HCT116 (cell line): Measurements from ENCODE around the gene DARS1. TPM values are rescaled to one million over a fixed set of nuclear protein-coding genes. Genes with fewer than 3 reads are reported as not detected.
"Not testable (repeated sequence)": the region's sequence is repeated elsewhere in the genome, so short reads cannot be mapped to it uniquely, and the experiment has no call there.

Experiments used
- ATAC-seq: fragments of 200-7000 bp; cut with Tn5 transposase; 2 replicates; pipeline ENCODE4 v1.9.1; 2020; ENCODE audit warnings: mild to moderate bottlenecking, moderate library complexity
- BruUV-seq: library from RNA; stranded (reverse); fragments of 400-500 nt; replicated peaks from 2 replicates; lab custom pipeline; 2021; lab: Mats Ljungman, UMichigan
- CTCF ChIA-PET: fragments of 300-600 bp; sonication (Branson Sonifier 250); formaldehyde crosslinking; loops from one replicate; lab custom pipeline; 2021; ENCODE audit warnings: antibody characterized with exemption; lab: Charles Lee
- POLR2A ChIA-PET: fragments of 300-600, 350-600 bp; sonication (Branson Sonifier 250); formaldehyde crosslinking; loops from one replicate; lab custom pipeline; 2021; ENCODE audit warnings: antibody characterized with exemption; lab: Charles Lee
- RAD21 ChIA-PET, 2 experiments: fragments of 300-600 bp; sonication (Branson Sonifier 250); formaldehyde crosslinking; loops; one replicate each; lab custom pipeline; 2023; ENCODE audit warnings: low total read pairs in 2 of 2; ENCODE audit not compliant: uncharacterized antibody in 2 of 2, unreplicated experiment in 2 of 2, low non-redundant PET in 1 of 2; lab: Charles Lee
- DNase-seq: peaks from one replicate; pipeline ENCODE4 v3.0.0-alpha.2; 2010; ENCODE audit warnings: low read depth, low spot score
- H2AFZ ChIP-seq: fragments of 200-600 bp; shearing (Covaris generic), sonication (generic); 2 replicates; pipeline ENCODE4 v1.6.1; 2017; ENCODE audit warnings: low read depth, mixed run types, mixed read lengths, antibody characterized with exemption, low read length; ENCODE audit not compliant: poor library complexity, severe bottlenecking
- H3K27ac ChIP-seq: 2 replicates; pipeline ENCODE4 v1.5.1; 2012; ENCODE audit warnings: low read depth, low read length
- H3K27me3 ChIP-seq: fragments of 200-600 bp; sonication (generic); 2 replicates; pipeline ENCODE4 v1.6.1; 2016; ENCODE audit warnings: mixed run types, low read length, mixed read lengths; ENCODE audit not compliant: insufficient read depth
- H3K36me3 ChIP-seq, 2 experiments: fragments of 200-500 bp in 1 of 2; fragments of 200-600 bp in 1 of 2; sonication (Bioruptor generic) in 1 of 2; sonication (generic) in 1 of 2; 2 replicates each; pipeline versions ENCODE4 v1.5.1 to v1.6.1; 2014 to 2016; ENCODE audit warnings: low read length in 2 of 2, inconsistent platforms in 1 of 2, mixed read lengths in 1 of 2, mixed run types in 1 of 2; ENCODE audit not compliant: insufficient read depth in 2 of 2, control insufficient read depth in 1 of 2
- H3K4me1 ChIP-seq, 2 experiments: fragments of 200-600 bp in 1 of 2; sonication (generic) in 1 of 2; 2 replicates each; pipeline versions ENCODE4 v1.5.1 to v1.6.1; 2012 to 2017; ENCODE audit warnings: low read length in 2 of 2, inconsistent platforms in 1 of 2, mild to moderate bottlenecking in 1 of 2, mixed read lengths in 1 of 2, mixed run types in 1 of 2, moderate library complexity in 1 of 2; ENCODE audit not compliant: insufficient read depth in 2 of 2, control insufficient read depth in 1 of 2
- H3K4me2 ChIP-seq: fragments of 200-600 bp; sonication (generic); 2 replicates; pipeline ENCODE4 v1.6.1; 2017; ENCODE audit warnings: mixed run types, low read length, mixed read lengths
- H3K4me3 ChIP-seq, 2 experiments: fragments of 200-600 bp in 1 of 2; sonication (generic) in 1 of 2; replicated peaks in 1 of 2; 2 replicates each; pipeline ENCODE4 v1.5.1; 2011 to 2016; ENCODE audit warnings: low read length in 2 of 2, control low read depth in 1 of 2, low read depth in 1 of 2, mild to moderate bottlenecking in 1 of 2, mixed read lengths in 1 of 2, mixed run types in 1 of 2
- H3K79me2 ChIP-seq: fragments of 200-600 bp; sonication (generic); 2 replicates; pipeline ENCODE4 v1.6.1; 2017; ENCODE audit warnings: mild to moderate bottlenecking, mixed run types, low read length, moderate library complexity, mixed read lengths; ENCODE audit not compliant: insufficient read depth
- H3K9ac ChIP-seq: fragments of 200-600 bp; sonication (generic); 2 replicates; pipeline ENCODE4 v1.6.1; 2016; ENCODE audit warnings: low read length, mixed read lengths
- H3K9me2 ChIP-seq: fragments of 200-600 bp; sonication (generic), shearing (Covaris generic); 2 replicates; pipeline ENCODE4 v1.6.1; 2017; ENCODE audit warnings: mixed run types, mild to moderate bottlenecking, moderate library complexity; ENCODE audit not compliant: insufficient read depth
- H3K9me3 ChIP-seq, 2 experiments: fragments of 200-500 bp in 1 of 2; fragments of 200-600 bp in 1 of 2; sonication (Bioruptor generic) in 1 of 2; sonication (generic) in 1 of 2; 2 replicates each; pipeline ENCODE4 v1.6.1; 2014 to 2017; ENCODE audit warnings: low read length in 2 of 2, mixed read lengths in 2 of 2, inconsistent platforms in 1 of 2, low read depth in 1 of 2, mild to moderate bottlenecking in 1 of 2, mixed run types in 1 of 2, moderate library complexity in 1 of 2; ENCODE audit not compliant: control insufficient read depth in 1 of 2, insufficient read depth in 1 of 2
- H4K20me1 ChIP-seq: fragments of 200-600 bp; sonication (generic), shearing (Covaris generic); 2 replicates; pipeline ENCODE4 v1.6.1; 2017; ENCODE audit warnings: mixed run types, mild to moderate bottlenecking, moderate library complexity; ENCODE audit not compliant: insufficient read depth
- ATF3 ChIP-seq: IDR thresholded peaks from 2 replicates; pipeline ENCODE4 v1.6.1; 2012
- CBX3 ChIP-seq: IDR thresholded peaks from 2 replicates; pipeline ENCODE4 v1.6.1; 2012; ENCODE audit warnings: low read depth
- CEBPB ChIP-seq: IDR thresholded peaks from 2 replicates; pipeline ENCODE4 v1.6.1; 2012; ENCODE audit warnings: low read depth
- EZH2phosphoT487 ChIP-seq: fragments of 200-600 bp; IDR thresholded peaks from 2 replicates; pipeline ENCODE4 v1.6.1; 2018; ENCODE audit warnings: antibody characterized with exemption, borderline replicate concordance
- FOSL1 ChIP-seq: IDR thresholded peaks from 2 replicates; pipeline ENCODE4 v1.6.1; 2012; ENCODE audit warnings: low read depth
- RAD21 ChIP-seq: IDR thresholded peaks from 2 replicates; pipeline ENCODE4 v1.6.1; 2012; ENCODE audit warnings: low read depth, mild to moderate bottlenecking
- SP1 ChIP-seq: IDR thresholded peaks from 2 replicates; pipeline ENCODE4 v1.6.1; 2012; ENCODE audit warnings: low read depth
- TCF7L2 ChIP-seq: IDR thresholded peaks from 2 replicates; pipeline ENCODE4 v1.7.0; 2011; ENCODE audit warnings: borderline replicate concordance, inconsistent platforms; ENCODE audit not compliant: insufficient read depth, insufficient read length; ENCODE audit errors: extremely low read depth
- ZNF274 ChIP-seq: fragments of 200-500 bp; sonication (Bioruptor generic); IDR thresholded peaks from 2 replicates; pipeline ENCODE4 v1.6.1; 2014; ENCODE audit warnings: mild to moderate bottlenecking, low read depth, low read length, inconsistent platforms
- intact Hi-C: fragments of 100-400 bp; cut with micrococcal nuclease; formaldehyde crosslinking; loops from 2 replicates; pipeline ENCODE4 v1.10.0; 2022
- total RNA-seq: library from RNA; stranded (reverse); gene quantifications from one replicate; pipeline ENCODE4 v1.2.1, GENCODE V29; 2021; ENCODE audit not compliant: unreplicated experiment

The DARS1 gene
- total RNA-seq, 1 experiment from 2014 or later = 94.8 TPM

- no TSS peak for BruUV-seq
- H3K9ac ChIP-seq = no peak overlapping the region
- no peak overlapping the region for H2AFZ ChIP-seq
- TF ChIP-seq SP1 = no peak
- TF ChIP-seq ATF3 = no peak
- no peak for TF ChIP-seq ZNF274
- no peak for TF ChIP-seq EZH2phosphoT487
- no peak for TF ChIP-seq RAD21
- no peak for TF ChIP-seq FOSL1
- no peak for TF ChIP-seq TCF7L2
- TF ChIP-seq CEBPB = no peak
- no peak for TF ChIP-seq CBX3
- TF ChIP-seq, all 23 proteins: peak for 0
- H3K4me3 ChIP-seq = no peak overlapping the region
- no peaks in the 10 kb centered on the region for H3K36me3 ChIP-seq
- CTCF ChIA-PET = no interaction called here
- no peaks in the 10 kb centered on the region for H3K9me2 ChIP-seq
- H3K4me2 ChIP-seq = no peak overlapping the region
- no peak for ATAC-seq
- H3K79me2 ChIP-seq = no peaks in the 10 kb centered on the region
- no peaks in the 10 kb centered on the region for H4K20me1 ChIP-seq
- RAD21 ChIA-PET = no interaction called here
- POLR2A ChIA-PET = no interaction called here
- intact Hi-C loops = no loop called here
- no peaks in the 10 kb centered on the region for H3K27me3 ChIP-seq
- no peaks in the 10 kb centered on the region for H3K9me3 ChIP-seq
- no peaks in the 10 kb centered on the region for H3K4me1 ChIP-seq
- H3K27ac ChIP-seq = no peak overlapping the region
- DNase-seq = no peak
Observed at GRCh38 chr2:135890149-135890548, 95.3 kb downstream of the DARS1 start.

- POLR2A ChIA-PET, CTCF ChIA-PET, H3K9me2 ChIP-seq, H3K79me2 ChIP-seq, H4K20me1 ChIP-seq, H3K4me1 ChIP-seq, intact Hi-C loops, ATAC-seq, DNase-seq, BruUV-seq, H3K9ac ChIP-seq, H3K27ac ChIP-seq, H3K9me3 ChIP-seq, RAD21 ChIA-PET, H3K4me2 ChIP-seq, H3K36me3 ChIP-seq, H3K27me3 ChIP-seq, H2AFZ ChIP-seq, H3K4me3 ChIP-seq: not testable (repeated sequence)
Observed at GRCh38 chr2:135888587-135888986, 96.8 kb downstream of the DARS1 start.
